GM13977 (cell line): ENCODE data around the gene GALNT15.

ENCODE experiments used
- DNase-seq: peaks from one replicate; pipeline ENCODE4 v3.0.0; 2012; ENCODE audit warnings: low spot score
- in situ Hi-C: fragments of 300-500 bp; cut with MboI; formaldehyde crosslinking; loops from one replicate; pipeline ENCODE4 v1.12.0; 2022; ENCODE audit warnings: low sequenced_read_pairs, low pct_unique_long_range_greater_than_20kb, mixed read lengths, inconsistent platforms; ENCODE audit not compliant: unreplicated experiment
- TF ChIP-seq, protein P1 (sequence below): IDR thresholded peaks from 2 replicates; pipeline ENCODE4 v1.5.1; 2012; ENCODE audit warnings: mild to moderate bottlenecking, control low read depth; ENCODE audit not compliant: insufficient read depth; ENCODE audit errors: extremely low read depth, missing control alignments

GALNT15 gene

DNA sequence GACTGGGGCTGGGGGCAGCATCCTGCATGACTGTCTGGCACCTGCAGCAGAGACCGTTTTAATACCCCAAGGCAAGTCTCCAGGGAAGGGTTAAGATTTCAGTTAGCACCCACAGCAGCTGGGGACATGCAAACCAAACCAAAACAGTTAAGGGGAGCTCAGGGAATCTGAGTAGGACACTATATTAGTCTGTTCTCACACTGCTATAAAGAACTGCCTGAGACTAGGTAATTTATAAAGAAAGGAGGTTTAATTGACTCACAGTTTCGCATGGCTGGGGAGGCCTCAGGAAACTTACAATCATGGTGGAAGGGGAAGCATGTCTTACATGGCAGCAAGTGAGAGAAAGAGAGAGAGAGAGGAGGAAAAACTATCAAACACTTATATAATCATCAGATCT lies 25.3 kb downstream of the GALNT15 start:
- DNase-seq: no peak
- TF ChIP-seq, protein P1, sequence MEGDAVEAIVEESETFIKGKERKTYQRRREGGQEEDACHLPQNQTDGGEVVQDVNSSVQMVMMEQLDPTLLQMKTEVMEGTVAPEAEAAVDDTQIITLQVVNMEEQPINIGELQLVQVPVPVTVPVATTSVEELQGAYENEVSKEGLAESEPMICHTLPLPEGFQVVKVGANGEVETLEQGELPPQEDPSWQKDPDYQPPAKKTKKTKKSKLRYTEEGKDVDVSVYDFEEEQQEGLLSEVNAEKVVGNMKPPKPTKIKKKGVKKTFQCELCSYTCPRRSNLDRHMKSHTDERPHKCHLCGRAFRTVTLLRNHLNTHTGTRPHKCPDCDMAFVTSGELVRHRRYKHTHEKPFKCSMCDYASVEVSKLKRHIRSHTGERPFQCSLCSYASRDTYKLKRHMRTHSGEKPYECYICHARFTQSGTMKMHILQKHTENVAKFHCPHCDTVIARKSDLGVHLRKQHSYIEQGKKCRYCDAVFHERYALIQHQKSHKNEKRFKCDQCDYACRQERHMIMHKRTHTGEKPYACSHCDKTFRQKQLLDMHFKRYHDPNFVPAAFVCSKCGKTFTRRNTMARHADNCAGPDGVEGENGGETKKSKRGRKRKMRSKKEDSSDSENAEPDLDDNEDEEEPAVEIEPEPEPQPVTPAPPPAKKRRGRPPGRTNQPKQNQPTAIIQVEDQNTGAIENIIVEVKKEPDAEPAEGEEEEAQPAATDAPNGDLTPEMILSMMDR: no peak
- in situ Hi-C loops: no loop called here

GRCh38 chr3:16200411-16200810 lies 25.9 kb downstream of the GALNT15 start:
- in situ Hi-C loops: no loop called here
- TF ChIP-seq, protein P1: no peak
- no peak for DNase-seq

DNA sequence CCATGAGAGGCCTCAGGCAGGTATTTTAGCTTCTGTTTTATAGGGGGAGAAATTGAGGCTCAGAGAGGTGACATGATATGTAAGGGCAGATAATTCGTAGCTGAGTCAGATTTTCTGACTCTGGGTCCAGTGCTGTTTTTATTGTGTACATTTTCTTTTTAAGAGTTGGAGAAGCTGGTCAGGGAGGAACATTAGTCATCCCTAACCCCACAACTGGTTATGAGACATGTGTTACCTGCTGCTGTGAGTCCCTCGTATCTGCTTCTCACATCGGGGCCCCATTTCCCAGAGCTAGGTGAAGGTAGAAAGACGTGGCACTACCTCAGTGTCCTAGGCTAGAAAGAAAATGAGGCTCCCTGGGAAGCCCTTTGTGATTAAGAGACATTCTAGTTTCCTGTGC lies 28.6 kb downstream of the GALNT15 start:
- DNase-seq: no peak
- in situ Hi-C loops: no loop called here

DNA sequence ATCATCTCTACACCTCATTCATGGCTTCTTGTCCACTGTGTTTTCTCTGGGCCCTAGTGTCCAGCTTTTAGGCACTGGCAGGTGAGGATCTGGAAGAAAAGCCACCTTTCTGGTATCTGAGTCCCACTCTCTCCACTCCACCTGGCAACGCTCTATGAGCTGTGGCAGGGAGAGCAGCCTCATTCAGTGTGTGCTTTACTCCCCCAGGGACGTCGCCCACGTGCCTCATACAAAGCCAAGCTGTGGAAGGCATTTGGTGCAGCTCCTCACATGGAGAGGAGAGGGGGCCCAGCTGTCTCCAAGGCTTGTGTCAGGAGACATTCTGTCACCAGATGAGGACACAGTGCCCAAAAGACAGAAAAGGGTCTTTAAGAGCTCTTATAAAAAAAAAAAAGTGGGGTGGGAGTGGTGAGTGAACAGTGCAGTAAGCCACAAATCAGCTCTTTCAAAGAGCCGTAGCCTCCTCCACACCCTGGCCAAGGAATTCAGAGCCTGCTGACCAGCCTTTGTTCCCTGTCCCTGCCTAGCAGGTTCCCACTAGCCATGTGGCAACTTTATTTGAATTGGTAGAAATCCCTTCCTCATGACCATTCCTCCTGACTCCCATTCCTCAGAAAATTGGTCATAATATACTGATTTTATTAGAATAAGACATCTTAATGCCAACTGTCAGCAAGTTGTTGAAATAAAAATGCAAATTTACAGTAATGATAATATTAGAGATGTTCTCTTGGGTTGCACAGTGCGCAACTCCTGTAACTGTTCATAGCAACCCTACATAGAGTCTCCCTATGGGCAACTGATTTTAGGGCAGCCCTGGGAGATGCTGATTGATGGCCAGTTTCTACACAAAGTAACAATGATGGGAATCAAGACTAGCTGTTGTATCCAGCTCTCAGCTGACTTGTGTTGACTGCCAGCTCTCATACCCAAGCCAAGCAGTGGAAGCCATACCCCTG lies 29.5 kb downstream of the GALNT15 start:
- TF ChIP-seq, protein P1: no peak
- no peak for DNase-seq
- in situ Hi-C loops: no loop called here

More for the DNA sequence above, 28.6 kb downstream of the GALNT15 start:
- TF ChIP-seq, protein P1: no peak

- TF ChIP-seq, protein P1: no peak
- DNase-seq: no peak
- in situ Hi-C loops: no loop called here
Observed at GRCh38 chr3:16204751-16205150, 30.3 kb downstream of the GALNT15 start.

DNA sequence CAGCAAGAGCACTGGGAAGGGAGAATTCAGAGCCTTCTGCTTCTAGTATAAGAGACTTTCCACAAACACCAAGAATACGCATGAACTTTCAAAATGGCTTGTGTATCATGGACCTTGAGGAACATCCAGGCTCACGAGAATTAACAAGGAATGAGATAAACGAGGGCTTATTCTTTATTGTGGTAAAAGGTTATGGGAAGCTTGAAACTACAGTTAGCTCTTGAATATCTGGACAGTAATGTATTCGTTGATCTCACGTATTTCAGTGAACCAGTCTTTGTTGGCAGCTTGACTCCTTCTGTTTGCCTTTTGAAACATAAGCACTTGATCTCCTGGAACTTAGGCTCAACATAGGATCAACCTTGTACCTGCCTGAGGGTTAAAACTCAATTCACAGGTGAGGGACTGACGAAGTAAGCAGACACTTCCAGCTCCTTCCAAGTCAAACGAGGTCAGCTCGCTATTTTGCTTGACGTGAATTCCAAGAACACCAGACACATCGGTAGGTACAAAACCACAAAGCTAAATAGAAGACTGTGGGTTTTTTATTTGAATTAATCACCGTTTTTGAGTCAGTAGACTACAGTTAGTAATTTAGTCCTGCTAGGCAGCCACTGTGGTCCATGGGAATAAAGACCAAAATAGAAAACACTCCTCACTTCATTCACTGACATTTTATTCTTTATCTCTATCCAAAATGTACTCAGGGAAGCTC lies 30.8 kb downstream of the GALNT15 start:
- DNase-seq: no peak
- TF ChIP-seq, protein P1: no peak
- in situ Hi-C loops: no loop called here
